NCI-H774 (cell line): ENCODE results near the gene GSN.

Experiments
- DNase-seq: peaks from one replicate; lab custom pipeline; 2025; lab: John Stamatoyannopoulos, UW

The GSN gene

DNA sequence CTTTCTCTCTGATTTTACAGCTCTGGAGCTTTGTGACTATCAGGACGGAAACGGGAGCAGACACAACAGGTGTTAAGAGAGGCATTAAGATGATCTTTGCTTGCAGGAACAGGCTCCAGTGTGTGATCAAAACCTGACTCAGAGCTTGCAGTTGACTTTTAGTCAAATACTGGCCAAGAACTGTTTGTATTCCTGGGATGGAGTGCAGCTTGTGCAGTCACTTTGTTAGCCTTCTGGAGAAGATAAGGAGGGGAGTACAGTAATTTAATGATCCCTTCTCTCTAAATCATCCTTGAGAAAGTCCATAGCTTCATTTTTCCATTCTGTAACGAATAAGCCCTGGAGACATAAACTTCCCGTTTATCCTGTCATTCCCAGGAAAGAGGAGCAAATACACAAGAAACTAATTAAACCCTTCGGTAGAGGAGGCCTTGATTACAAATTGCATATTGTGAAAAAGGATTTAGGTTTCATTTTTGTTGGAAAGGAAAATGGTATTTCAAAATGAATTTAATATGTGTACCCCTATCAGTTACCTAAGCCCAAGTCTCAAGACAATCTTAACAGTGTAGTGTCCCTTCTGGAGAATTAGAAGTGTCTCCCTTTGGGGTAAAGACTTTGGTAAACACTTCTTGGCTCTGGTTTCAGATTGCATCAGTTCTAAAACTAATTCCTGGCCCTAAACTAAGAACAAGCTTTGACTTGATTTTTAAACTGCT is 105.2 kb downstream of the GSN start:
- no peak for DNase-seq

- DNase-seq: no peak
Measured at GRCh38 chr9:121376214-121376830, 108.4 kb downstream of the GSN start.

DNA sequence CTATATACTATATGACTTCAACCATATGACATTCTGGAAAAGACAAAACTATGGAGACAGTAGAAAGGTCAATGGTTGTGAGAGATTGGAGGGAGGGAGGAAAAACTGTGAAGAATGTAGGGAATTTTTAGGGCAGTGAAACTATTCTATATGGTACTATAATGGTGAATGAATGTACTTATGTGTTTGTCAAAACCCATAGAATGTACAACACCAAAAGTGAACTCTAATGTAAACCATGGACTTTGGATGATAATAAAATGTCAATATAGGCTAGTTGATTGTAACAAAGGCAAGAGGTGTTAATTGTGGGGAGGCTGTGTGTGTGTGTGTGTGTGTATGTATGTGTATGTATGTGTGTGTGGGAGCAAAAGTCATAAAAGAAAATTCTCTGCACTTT is 112.9 kb downstream of the GSN start:
- no peak for DNase-seq
